Left cardiac atrium (tissue), 4 donors: ENCODE data around the gene ZNF599. TPM values are rescaled to one million over a fixed set of nuclear protein-coding genes. Genes with fewer than 3 reads are reported as not detected.

Experiments used
- ATAC-seq, 2 donors: fragments of 200-7000 bp; cut with Tn5 transposase; one replicate each; pipeline ENCODE4 v1.9.1; 2020; ENCODE audit warnings: mild to moderate bottlenecking in 2 of 2, moderate library complexity in 2 of 2
- DNase-seq: peaks from one replicate; pipeline ENCODE4 v3.0.0-alpha.2; 2020
- intact Hi-C, 2 donors: fragments of 100-400 bp; cut with DNase I; formaldehyde crosslinking; loops; one replicate each; pipeline versions ENCODE4 v1.14.1 to v1.15.1; 2022 to 2023
- total RNA-seq, 2 donors: library from RNA; stranded (reverse); fragmentation: NEBNext Ultra II Directional; extraction: Animal tissue kit (Norgen Biotek cat#: 25700); gene quantifications; one replicate each; pipeline ENCODE4 v1.2.1, GENCODE V29; 2021
- donor health status: DM: no; HTN: yes; CAD: no.
- donor health status: DM: no; HTN: yes; CAD: no; lungs with severe emphysema.
- donor health status: DM: yes; HTN: yes; CAD: no.
- donor health status: Dilated cardiomyopathy.

The ZNF599 gene
- total RNA-seq, 2 donors from 2014 or later = 3.3 to 3.7 TPM

GRCh38 chr19:34759218-34759917 lies 13.6 kb downstream of the ZNF599 start:
- intact Hi-C loops = no loop called here
- ATAC-seq (no peak), DNase-seq (no peak)

GRCh38 chr19:34757441-34757840 lies 15.6 kb downstream of the ZNF599 start:
- DNase-seq (no peak), ATAC-seq (no peak)
- intact Hi-C loops = no loop called here

GRCh38 chr19:34744896-34745690 lies 27.9 kb downstream of the ZNF599 start:
- ATAC-seq = no peak
- intact Hi-C loops = no loop called here
- DNase-seq = no peak

- ATAC-seq (no peak), DNase-seq (no peak)
- intact Hi-C loops = loop anchor here in 1 of 2 donors (2.0 to 5.0 kb wide), 3 partner anchors 38 to 192 kb away; partner anchors contain the start of genes SCGB2B2, ZNF30, ZNF302 and ZNF599
These were observed 38.4 kb downstream of the ZNF599 start for GRCh38 chr19:34734537-34735103.

DNA sequence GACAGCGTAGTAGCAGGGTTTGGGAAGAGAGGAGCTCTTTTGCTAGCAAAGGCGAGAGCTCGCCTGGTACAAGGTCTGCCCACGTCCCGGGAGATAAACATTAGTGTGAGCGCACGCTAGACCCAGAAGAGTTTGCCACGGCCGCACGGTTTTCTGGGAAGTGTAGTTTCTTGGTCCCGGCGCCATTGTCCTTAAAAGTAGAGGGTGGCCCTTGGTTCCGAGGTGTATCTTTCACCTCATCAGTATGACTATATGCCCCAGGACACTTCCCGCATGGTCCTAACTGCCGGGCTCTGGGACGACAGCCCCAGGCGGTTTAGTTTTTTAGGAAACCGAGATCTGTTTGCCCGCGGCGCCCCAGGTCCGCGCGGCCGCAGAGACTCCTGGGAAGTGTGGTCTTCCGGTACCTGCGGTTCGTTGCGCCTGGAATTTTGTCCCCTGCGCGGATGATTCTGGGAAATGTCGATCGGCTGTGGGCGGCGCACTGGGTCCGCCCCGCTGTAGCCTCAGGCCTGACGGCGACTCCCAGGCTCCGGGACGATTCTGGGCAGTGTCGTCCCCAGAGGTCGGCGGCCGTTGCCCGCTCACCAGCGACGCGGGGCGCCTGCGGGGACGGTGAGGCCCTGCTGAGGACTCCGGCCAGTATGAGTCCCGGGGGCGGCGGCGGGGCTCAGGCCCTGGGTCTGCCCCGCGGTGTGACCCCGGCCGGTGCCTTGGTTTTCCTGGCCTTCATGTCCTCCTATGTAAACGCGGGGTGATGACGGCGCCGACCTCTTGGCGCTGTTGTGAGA lies 39.1 kb downstream of the ZNF599 start, which contains the start of gene ZNF181:
Gene ZNF181 (plus strand): TSS at position 498 of the 791 bp plus-strand sequence. CDS start 795 bp downstream, outside the sequence.
- ATAC-seq (peak; percentile 96 to 97), DNase-seq (peak; percentile 92)
- intact Hi-C loops = loop anchor here in 1 of 2 donors (2.0 to 5.0 kb wide), 3 partner anchors 39 to 193 kb away; partner anchors contain the start of genes SCGB2B2, ZNF30, ZNF302 and ZNF599

GRCh38 chr19:34733266-34733745 lies 39.7 kb downstream of the ZNF599 start:
- intact Hi-C loops = loop anchor here in 1 of 2 donors (5.0 kb wide), 1 partner anchor 56 kb away; the partner anchor contains the start of genes SCGB2B2 and ZNF302
- peak; percentile 72 for DNase-seq
- peak; percentile 15 to 32 for ATAC-seq

DNA sequence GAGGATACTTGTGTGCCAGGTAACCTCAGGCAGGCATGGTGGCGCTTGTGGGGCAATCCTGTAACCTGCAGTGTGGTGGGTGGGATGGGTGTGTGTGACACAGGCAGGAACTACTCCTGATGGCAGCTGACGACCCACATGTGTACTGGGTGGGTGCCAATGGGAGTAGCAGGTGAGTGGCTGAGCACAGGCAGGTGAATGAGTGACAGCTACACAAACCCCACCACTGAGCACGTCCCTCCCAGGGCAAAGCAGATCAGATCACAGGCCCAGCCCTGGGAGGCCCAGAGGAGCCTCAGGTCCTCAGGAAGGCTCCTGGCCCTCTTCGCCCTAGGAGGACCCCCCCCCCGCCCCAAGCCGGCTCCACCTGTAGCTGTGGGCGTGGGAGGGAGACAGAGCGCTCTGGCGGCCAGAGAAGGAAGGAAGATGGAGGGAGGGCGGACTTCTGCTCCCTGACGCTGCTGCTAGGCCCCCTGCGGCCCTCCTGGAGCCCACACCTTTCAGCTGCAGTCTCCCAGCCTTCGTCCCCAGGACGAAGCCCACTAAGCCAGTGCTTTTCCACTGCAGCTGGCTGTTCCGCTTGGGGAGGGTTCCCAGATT lies 40.3 kb downstream of the ZNF599 start:
- ATAC-seq (no peak), DNase-seq (peak; percentile 23)
- intact Hi-C loops = loop anchor here in 1 of 2 donors (5.0 kb wide), 1 partner anchor 55 kb away; the partner anchor contains the start of genes SCGB2B2 and ZNF302

- intact Hi-C loops = loop anchor here in 1 of 2 donors (5.0 kb wide), 1 partner anchor 55 kb away; the partner anchor contains the start of genes SCGB2B2 and ZNF302
- ATAC-seq (no peak), DNase-seq (no peak)
These were observed 41.1 kb downstream of the ZNF599 start for GRCh38 chr19:34731964-34732363.

DNA sequence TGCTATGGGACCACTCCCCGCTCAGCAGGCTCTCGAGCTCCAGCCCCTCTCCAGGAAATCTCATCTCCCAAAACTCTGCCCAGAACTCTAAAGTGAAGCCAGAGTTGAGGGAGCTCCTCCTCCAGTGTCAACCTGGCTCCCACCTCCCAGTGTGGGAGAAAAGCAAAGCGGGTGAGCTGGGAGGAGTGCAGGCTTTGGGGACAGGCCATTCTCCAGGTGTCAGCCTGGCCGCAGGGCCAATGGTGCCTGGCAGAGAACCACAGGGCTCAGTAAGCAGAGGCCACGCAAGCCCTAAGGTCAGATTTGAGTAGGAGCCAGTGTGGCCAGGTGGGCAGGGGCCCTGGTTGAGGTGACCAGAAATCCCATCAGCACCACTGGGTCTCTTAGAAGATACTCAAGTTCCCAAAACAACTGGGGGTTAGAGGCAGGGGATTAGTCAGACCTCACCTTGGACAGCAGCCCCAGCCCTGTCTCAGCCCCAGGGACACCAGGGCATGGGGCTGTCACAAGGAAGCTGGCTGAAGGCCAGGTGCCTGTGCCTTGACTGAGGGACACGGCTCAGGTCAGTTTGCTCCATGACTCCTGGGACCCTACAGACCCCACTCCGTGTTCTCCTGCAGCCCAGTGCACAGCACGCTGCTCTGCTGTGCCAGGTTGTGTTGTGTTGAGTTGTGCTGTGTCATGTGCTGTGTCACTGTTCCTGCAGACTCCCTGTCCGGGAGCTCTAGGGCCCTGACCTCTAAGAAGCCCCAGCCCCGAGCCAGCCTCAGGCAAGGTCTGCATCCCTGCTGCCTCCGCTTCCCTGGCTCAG lies 41.8 kb downstream of the ZNF599 start:
- DNase-seq (peak; percentile 29), ATAC-seq (no peak)
- intact Hi-C loops = loop anchor here in 1 of 2 donors (5.0 kb wide), 1 partner anchor 54 kb away; the partner anchor contains the start of genes SCGB2B2 and ZNF302

DNA sequence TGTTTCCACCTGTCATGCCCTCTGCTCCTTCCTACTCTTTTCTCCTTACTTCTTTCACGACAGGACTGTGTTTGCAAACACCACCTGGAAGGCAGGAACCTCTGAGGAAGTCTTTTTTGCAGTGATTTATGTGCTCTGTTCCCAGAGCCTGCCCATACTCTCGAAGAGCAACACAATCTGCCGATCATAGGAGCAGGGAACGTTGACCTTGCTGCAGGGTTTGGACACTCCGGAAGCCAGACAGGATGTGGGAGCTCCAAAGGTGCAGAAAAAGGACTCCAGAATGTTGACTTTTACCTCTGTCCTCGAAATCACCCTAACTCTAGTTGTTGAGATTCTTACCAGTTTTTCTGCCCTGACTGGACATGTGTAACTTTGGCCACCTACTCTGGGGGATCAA lies 47.6 kb downstream of the ZNF599 start:
- DNase-seq = no peak
- no peak for ATAC-seq
- intact Hi-C loops = no loop called here

GRCh38 chr19:34722353-34722752 lies 50.7 kb downstream of the ZNF599 start:
- intact Hi-C loops = no loop called here
- no peak for ATAC-seq
- DNase-seq = no peak

- no peak for DNase-seq
- intact Hi-C loops = no loop called here
- ATAC-seq = no peak
These were observed 57.7 kb downstream of the ZNF599 start for GRCh38 chr19:34715357-34715756.

GRCh38 chr19:34713262-34713637 lies 59.8 kb downstream of the ZNF599 start:
- intact Hi-C loops = loop anchor here (2.0 to 5.0 kb wide), 2 partner anchors 74 to 216 kb away; no protein-coding TSS in a partner anchor
- DNase-seq = no peak
- ATAC-seq = no peak

DNA sequence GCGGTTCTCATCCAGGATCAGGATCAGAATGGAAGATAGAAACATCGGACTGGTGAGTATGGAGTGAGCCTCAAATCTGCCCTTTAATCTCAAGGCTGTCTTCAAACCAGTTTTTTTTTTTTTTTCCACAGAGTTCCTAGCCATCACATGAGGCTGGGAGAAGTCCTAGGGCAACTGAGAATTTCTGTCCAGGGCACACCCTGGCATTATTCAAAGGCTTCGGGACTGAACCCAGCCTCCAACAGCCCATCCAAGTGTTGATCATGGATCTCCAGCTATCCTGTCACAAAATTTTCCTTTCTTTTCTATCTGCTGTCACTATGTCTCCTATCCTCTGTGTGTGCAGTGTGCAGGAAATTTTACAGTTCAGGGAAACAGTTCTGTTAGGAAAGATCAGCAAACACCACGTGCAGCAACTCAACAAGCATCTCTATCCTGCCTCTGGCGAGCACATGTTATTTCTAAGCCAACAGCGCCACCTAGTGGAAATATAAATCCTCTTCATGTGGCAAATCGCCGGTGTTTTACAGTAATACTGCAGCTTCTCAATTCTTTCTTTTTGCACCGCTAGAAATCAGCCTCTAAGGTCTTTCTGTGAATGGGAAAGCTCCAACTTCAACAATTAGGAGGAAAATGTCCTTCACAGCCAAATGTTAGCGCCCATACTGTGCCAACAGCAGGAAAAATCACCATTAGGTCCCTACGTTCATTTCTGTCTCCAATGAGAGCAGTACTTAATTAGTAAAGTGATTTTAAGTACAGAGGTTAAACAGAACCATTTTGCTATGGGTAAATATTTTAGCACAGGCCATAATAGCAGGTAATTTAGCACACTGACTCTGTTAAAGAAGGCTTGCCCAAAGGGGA lies 60.4 kb downstream of the ZNF599 start:
- ATAC-seq (peak; percentile 72 to 74), DNase-seq (no peak)
- intact Hi-C loops = loop anchor here (1.0 to 5.0 kb wide), 3 partner anchors 74 to 215 kb away; no protein-coding TSS in a partner anchor

DNA sequence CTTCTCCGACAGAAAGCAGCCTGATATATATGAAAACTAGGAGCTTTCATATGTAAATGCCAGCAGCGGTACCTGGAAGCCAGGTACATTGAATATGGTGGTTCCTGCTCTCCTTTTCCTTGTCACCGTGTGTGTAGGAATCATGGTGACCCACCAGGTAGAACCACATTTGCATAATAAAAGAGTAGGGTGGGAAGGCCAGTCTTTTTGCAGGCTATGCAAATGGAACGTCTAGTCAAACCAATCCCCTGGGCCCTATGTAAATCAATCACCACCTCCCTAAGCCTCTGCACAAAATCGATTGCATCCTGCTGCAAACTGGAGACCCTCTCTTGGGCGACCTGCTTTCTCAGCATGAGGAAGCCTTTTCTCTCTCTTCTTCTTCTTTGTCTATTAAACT lies 61.1 kb downstream of the ZNF599 start:
- ATAC-seq (no peak), DNase-seq (no peak)
- intact Hi-C loops = loop anchor here (1.0 to 5.0 kb wide), 3 partner anchors 73 to 215 kb away; no protein-coding TSS in a partner anchor
